ENCODE measurements around the gene COMTD1. TPM values are rescaled to one million over a fixed set of nuclear protein-coding genes. Genes with fewer than 3 reads are reported as not detected.

COMTD1 gene
- total and polyA plus RNA-seq, 7 experiments from 2014 or later: 8.8 to 29.2 (median 14.8) TPM

DNA sequence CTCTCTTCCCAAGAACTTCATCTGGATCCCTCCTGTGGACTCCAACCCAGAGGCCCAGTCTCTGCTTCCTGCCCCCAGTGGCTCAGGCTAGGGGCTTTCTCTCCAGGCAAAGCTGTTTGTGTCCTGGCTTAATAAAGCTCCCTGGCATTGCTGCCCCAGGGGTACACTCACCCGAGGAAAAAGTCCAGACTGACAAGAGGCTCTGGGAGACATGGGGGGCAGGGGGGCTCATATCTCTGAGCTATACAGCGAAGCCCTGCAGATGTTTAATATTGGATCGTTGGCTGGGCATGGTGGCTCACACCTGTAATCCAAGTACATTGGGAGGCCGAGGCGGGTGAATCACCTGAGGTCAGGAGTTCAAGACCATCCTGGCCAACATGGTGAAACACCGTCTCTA is 10.7 kb upstream of the COMTD1 start:
- CTCF ChIA-PET: interaction anchor here (1.6 kb wide), 1 partner anchor 9 kb away, joined by 5 read pairs; no protein-coding TSS in a partner anchor
- Histone ChIP-seq H3K27ac (ENCODE audit: low read depth, low read length) (no peak overlapping the region), H3K36me3 (ENCODE audit: control insufficient read depth in 2 of 3, insufficient read depth in 3 of 3, low read length in 3 of 3) (no peaks in the 10 kb centered on the region), H3K27me3 (ENCODE audit: control insufficient read depth in 2 of 2, insufficient read depth in 2 of 2, low read length in 2 of 2) (no peaks in the 10 kb centered on the region), H3K4me1 (ENCODE audit: control insufficient read depth in 2 of 2, insufficient read depth in 2 of 2, low read length in 2 of 2) (no peaks in the 10 kb centered on the region), H3K4me3 (ENCODE audit: low read length) (no peak overlapping the region), H3K9me3 (ENCODE audit: control insufficient read depth in 2 of 3, low read length in 3 of 3) (no peaks in the 10 kb centered on the region)
- no peaks in the 10 kb centered on the region for H3K4me1 Mint-ChIP-seq
- intact Hi-C loops (cut with micrococcal nuclease): no loop called here
- DNase-seq: peak in 1 of 9 donors; percentile 4
- H3K36me3 Mint-ChIP-seq: no peaks in the 10 kb centered on the region
- peaks cover 0 to 7% (median 0%) of the 10 kb centered on the region in 5 donors for H3K27me3 Mint-ChIP-seq
- POLR2A ChIA-PET: no interaction called here
- no peak overlapping the region for H3K4me3 Mint-ChIP-seq
- no peak overlapping the region for H3K27ac Mint-ChIP-seq
- H3K9me3 Mint-ChIP-seq: peaks cover 0 to 7% (median 0%) of the 10 kb centered on the region in 11 donors
- ATAC-seq: no peak

GRCh38 chr10:75245354-75246250 is 9.8 kb upstream of the COMTD1 start:
- ATAC-seq: no peak
- Mint-ChIP-seq H3K9me3 (peaks cover 0 to 3% (median 0%) of the 10 kb centered on the region in 11 donors), H3K36me3 (no peaks in the 10 kb centered on the region), H3K4me3 (no peak overlapping the region), H3K4me1 (no peaks in the 10 kb centered on the region), H3K27ac (no peak overlapping the region), H3K27me3 (peaks cover 0 to 7% (median 0%) of the 10 kb centered on the region in 5 donors)
- Histone ChIP-seq H3K9me3 (ENCODE audit: control insufficient read depth in 2 of 3, low read length in 3 of 3) (no peaks in the 10 kb centered on the region), H3K4me1 (ENCODE audit: control insufficient read depth in 2 of 2, insufficient read depth in 2 of 2, low read length in 2 of 2) (no peaks in the 10 kb centered on the region), H3K27me3 (ENCODE audit: control insufficient read depth in 2 of 2, insufficient read depth in 2 of 2, low read length in 2 of 2) (no peaks in the 10 kb centered on the region), H3K4me3 (ENCODE audit: low read length) (no peak overlapping the region), H3K36me3 (ENCODE audit: control insufficient read depth in 2 of 3, insufficient read depth in 3 of 3, low read length in 3 of 3) (no peaks in the 10 kb centered on the region), H3K27ac (ENCODE audit: low read depth, low read length) (no peak overlapping the region)
- DNase-seq: peak in 1 of 9 donors; percentile 11
- CTCF ChIA-PET: no interaction called here
- POLR2A ChIA-PET: no interaction called here
- intact Hi-C loops (cut with micrococcal nuclease): no loop called here

DNA sequence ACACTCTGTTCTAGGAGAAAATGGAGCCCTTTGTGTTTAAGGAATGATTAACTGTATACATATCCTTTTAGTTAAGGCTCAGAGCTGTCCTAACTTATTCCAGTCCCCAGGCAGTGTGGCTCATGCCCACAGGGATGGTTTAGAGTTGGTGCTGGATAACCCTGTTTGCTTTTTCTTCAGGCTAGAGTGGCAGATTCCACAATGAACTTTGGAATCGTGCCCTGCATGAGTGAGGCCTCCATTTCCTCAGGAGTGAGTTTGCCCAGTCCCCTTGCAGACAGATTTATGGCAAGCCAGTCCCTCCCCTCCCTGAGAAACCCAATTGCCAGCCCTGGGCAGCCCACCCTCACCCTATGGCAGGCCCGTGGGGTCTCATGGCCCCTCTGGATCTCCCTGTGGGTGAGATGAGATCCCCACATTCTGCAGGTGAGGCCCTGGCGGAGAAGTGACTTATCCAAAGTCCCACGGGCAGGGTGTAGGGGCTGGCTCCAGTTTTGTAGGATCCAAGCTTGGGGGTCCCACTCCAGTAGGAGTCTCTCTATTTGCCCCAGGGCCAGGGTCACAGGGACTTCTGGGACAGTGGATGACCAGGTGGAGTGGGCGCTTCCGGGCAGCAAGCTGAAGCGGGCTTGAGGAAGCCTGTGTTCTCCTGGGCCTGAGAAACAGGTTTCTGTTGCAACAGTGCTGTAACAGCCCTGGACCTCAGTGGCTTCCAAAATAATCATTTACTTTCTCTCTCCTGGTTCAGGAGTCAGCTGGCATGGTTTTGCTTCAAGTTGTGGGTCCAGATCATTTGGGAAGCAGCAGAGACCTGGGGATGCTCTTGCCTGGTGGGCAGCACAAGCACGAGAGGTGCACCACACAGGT is 9.0 kb upstream of the COMTD1 start:
- H3K27me3 Mint-ChIP-seq: peaks cover 0 to 5% (median 0%) of the 10 kb centered on the region in 5 donors
- Histone ChIP-seq H3K4me1 (ENCODE audit: control insufficient read depth in 2 of 2, insufficient read depth in 2 of 2, low read length in 2 of 2) (no peaks in the 10 kb centered on the region), H3K27ac (ENCODE audit: low read depth, low read length) (no peak overlapping the region), H3K27me3 (ENCODE audit: control insufficient read depth in 2 of 2, insufficient read depth in 2 of 2, low read length in 2 of 2) (no peaks in the 10 kb centered on the region), H3K36me3 (ENCODE audit: control insufficient read depth in 2 of 3, insufficient read depth in 3 of 3, low read length in 3 of 3) (no peaks in the 10 kb centered on the region), H3K9me3 (ENCODE audit: control insufficient read depth in 2 of 3, low read length in 3 of 3) (no peaks in the 10 kb centered on the region), H3K4me3 (ENCODE audit: low read length) (no peak overlapping the region)
- intact Hi-C loops (cut with micrococcal nuclease): no loop called here
- H3K36me3 Mint-ChIP-seq: no peaks in the 10 kb centered on the region
- ATAC-seq (no peak), DNase-seq (peak in 1 of 9 donors; percentile 7)
- H3K9me3 Mint-ChIP-seq: peaks cover 0 to 1% (median 0%) of the 10 kb centered on the region in 11 donors
- H3K4me3 Mint-ChIP-seq: no peak overlapping the region
- no peak overlapping the region for H3K27ac Mint-ChIP-seq
- no peaks in the 10 kb centered on the region for H3K4me1 Mint-ChIP-seq
- ChIA-PET CTCF (interaction anchor here (0.5 kb wide), 1 partner anchor 257 kb away, joined by 4 read pairs; no protein-coding TSS in a partner anchor), POLR2A (no interaction called here)

DNA sequence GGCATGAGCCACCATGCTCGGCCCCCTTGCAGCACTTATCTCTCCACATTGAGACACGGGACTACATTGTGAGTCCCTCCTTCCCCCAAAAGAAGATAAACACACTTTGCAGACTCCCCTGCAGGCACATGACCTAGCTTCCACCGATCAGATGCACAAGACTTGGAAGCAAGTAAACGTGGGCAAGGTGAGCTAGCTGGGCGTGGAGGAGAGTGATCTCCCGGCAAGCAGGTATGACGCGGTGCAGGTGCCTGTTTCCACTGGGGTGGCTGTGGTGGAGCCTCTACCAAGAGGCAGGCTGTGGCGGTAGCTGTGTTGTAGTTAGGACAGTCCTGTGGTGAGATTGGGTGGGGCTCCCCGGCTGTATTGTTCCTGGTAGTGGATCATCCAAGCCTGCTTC is 7.7 kb upstream of the COMTD1 start:
- H3K27me3 Mint-ChIP-seq: peaks cover 0 to 2% (median 0%) of the 10 kb centered on the region in 5 donors
- no peak for DNase-seq
- intact Hi-C loops (cut with micrococcal nuclease): no loop called here
- no peaks in the 10 kb centered on the region for H3K27me3 ChIP-seq (ENCODE audit: control insufficient read depth in 2 of 2, insufficient read depth in 2 of 2, low read length in 2 of 2)
- peak overlapping the region in 1 of 9 donors; percentile 84 for H3K27ac Mint-ChIP-seq
- H3K4me3 ChIP-seq (ENCODE audit: low read length): no peak overlapping the region
- no peaks in the 10 kb centered on the region for H3K36me3 Mint-ChIP-seq
- no peaks in the 10 kb centered on the region for H3K4me1 Mint-ChIP-seq
- H3K4me3 Mint-ChIP-seq: no peak overlapping the region
- H3K36me3 ChIP-seq (ENCODE audit: control insufficient read depth in 2 of 3, insufficient read depth in 3 of 3, low read length in 3 of 3): no peaks in the 10 kb centered on the region
- ATAC-seq: no peak
- no peaks in the 10 kb centered on the region for H3K9me3 ChIP-seq (ENCODE audit: control insufficient read depth in 2 of 3, low read length in 3 of 3)
- H3K27ac ChIP-seq (ENCODE audit: low read depth, low read length): no peak overlapping the region
- no peaks in the 10 kb centered on the region for H3K4me1 ChIP-seq (ENCODE audit: control insufficient read depth in 2 of 2, insufficient read depth in 2 of 2, low read length in 2 of 2)
- ChIA-PET POLR2A (no interaction called here), CTCF (no interaction called here)
- no peaks in the 10 kb centered on the region for H3K9me3 Mint-ChIP-seq

GRCh38 chr10:75240329-75241076 is 4.7 kb upstream of the COMTD1 start:
- H3K9me3 ChIP-seq (ENCODE audit: control insufficient read depth in 2 of 3, low read length in 3 of 3): no peaks in the 10 kb centered on the region
- ChIA-PET CTCF (interaction anchor here (0.6 kb wide), 1 partner anchor 1231 kb away, joined by 5 read pairs; no protein-coding TSS in a partner anchor), POLR2A (interaction anchor here (0.6 to 0.7 kb wide), 2 partner anchors 43 to 1106 kb away, joined by 3 to 4 read pairs; no protein-coding TSS in a partner anchor)
- no peak overlapping the region for H3K4me3 ChIP-seq (ENCODE audit: low read length)
- peaks cover 0 to 3% of the 10 kb centered on the region in 2 donors for H3K4me1 ChIP-seq (ENCODE audit: control insufficient read depth in 2 of 2, insufficient read depth in 2 of 2, low read length in 2 of 2)
- intact Hi-C loops (cut with micrococcal nuclease): no loop called here
- Mint-ChIP-seq H3K4me3 (no peak overlapping the region), H3K27ac (no peak overlapping the region), H3K36me3 (no peaks in the 10 kb centered on the region), H3K9me3 (no peaks in the 10 kb centered on the region), H3K4me1 (peaks cover 2 to 6% (median 5%) of the 10 kb centered on the region in 7 donors), H3K27me3 (peaks cover 0 to 2% (median 0%) of the 10 kb centered on the region in 5 donors)
- no peaks in the 10 kb centered on the region for H3K27me3 ChIP-seq (ENCODE audit: control insufficient read depth in 2 of 2, insufficient read depth in 2 of 2, low read length in 2 of 2)
- no peaks in the 10 kb centered on the region for H3K36me3 ChIP-seq (ENCODE audit: control insufficient read depth in 2 of 3, insufficient read depth in 3 of 3, low read length in 3 of 3)
- ATAC-seq: no peak
- no peak overlapping the region for H3K27ac ChIP-seq (ENCODE audit: low read depth, low read length)
- DNase-seq: no peak
